Femur (tissue), 1 donor: Measurements from ENCODE around the gene NINJ2.

Experiments
- DNase-seq: peaks from one replicate; pipeline ENCODE4 v3.0.0-alpha.2; 2017

Gene NINJ2

DNA sequence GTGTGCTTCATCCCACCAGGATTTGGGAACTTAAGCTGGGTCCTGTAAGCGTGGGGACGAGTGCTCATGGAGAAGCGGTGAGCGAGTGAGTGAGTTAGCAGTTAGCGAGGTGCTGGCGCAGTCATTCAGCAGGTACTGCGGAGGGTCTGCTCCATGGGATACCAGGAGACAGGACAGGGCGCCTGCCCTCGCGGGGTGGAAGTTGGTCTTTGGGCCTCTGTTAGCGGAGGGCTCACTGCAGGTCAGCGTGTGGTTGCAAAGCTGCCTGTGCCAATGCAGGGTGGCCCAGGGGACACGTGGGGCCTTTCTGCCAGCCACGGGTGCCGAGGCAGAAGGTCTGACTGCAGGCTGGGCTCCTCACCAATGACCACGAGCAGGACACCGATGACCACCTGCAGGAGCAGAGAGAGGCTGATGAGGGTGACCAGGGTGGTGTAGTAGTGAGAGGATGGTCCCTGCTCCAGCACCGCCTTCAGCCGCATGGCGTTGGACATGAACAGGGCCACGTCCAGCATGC, 97.6 kb downstream of the NINJ2 start:
- no peak for DNase-seq

DNA sequence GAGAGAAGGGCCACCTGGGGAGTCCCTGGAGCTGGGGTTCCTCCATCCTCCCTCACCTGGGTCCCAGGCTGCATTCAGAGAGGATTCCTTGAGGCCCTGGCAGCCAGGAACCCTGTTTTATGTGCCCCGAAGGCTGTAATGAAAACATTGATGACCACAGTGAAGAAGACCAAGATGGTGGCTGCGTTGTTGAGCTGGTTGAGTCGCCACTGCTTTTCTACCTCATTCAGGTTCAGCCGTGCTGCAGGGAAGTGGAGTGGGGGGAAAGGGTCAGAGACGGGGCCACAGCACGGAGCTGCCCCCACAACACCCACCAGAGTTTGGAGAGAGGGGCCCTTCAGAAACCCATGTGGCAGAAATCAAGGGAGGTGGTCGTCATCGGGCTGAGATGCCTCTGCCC, 98.1 kb downstream of the NINJ2 start:
- DNase-seq, result no peak

DNA sequence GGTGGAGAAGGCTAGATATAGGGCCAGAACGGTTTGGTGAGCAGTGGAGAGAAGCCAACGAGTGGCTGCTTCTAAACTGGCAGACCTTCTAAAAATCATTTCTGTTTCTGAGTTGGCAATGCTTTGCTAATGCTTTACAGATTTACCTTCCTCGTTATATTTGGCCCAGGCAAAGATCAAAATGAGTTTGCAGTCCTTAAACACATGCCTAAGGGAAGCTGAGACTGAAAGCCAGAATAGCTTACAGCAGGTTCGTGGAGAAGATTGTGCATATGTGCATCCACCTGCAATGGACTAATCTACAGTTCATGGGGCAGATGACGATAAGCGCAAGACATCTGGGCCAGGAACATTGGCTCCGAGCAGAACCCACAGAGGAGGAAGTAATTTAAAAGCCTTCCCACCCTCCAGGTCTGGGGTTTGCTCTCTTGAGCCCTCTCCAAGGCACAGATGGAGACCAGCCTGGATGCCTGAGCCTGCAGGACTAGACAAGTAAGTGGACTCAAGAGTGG, 99.4 kb downstream of the NINJ2 start:
- DNase-seq, result no peak

DNA sequence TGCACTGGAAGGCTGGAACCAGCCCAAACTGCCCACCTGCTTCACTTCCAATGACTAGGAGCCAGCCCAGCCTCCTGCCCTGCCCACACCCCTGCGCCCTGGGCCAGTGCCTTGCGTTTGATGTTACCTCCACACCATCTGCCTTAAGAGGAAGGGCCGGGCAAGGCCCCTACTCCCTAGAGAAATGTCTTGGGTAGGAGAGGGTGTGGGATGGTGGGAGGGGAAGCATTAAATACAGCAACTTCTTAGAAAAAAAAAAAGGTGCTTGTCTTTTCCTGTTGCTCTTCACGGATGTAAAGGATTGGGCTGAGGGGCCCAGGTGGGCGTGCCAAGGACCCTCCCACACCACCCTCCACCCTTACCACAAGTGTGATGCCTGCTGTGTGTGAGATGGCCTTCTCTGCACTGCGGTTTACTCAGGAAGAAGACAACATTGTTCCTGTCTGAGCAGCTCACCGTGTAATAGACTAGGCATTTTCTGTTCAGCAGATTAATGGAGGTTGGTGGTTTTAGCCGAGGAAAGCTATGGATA, 99.9 kb downstream of the NINJ2 start:
- no peak for DNase-seq

DNA sequence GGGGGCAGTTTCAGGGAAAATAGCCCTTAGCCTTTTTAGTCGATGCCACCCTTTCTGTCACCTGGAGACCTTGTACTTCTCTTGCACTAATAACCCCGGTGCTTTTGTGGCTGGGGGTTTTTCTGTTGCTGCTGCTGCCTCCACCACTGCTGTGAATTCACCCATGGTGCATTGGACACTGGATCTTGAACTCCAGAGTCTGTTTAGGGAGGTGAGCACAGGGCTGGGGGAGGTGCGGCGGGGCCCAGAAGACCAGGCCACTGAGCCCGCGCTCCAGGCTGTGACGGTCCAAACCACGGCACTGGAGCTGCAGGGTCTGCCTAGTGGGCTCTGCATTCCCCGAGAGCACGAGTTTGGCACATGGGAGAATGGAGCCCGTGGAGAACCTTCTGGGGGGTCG, 100.6 kb downstream of the NINJ2 start:
- no peak for DNase-seq

DNA sequence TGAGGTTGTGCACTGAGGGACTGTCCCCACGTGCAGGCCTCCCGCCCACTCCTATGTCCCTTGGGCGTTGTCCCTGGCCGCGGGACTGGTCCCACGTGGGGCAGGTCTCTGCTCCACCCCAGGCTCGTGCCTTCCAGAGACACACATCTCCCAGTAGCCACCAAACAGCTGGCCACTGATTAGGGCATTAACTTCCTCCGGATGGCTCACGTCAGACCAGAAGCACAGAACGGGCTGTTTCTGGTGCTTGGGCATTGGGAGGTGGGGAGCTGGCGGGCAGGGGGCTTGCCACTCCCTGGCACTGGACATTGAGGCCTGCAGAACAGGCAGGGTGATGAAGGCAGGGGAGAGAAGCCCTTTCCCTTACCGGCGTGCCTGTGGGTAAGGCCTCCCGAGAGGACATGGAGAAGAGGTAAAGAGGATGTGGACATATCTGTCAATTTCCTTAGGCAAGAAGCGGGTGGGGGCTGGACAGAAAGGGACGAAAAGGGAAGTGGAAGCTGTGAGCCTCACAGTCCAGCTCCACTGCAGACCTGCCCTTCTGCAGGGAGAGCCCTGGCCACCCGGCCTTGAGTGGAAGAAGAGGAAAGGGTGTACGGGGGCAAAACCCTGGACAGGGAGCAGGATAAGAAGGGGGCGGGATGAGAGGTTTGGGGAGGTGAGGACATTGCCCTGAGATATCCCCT, 101.2 kb downstream of the NINJ2 start:
- DNase-seq, result no peak

DNA sequence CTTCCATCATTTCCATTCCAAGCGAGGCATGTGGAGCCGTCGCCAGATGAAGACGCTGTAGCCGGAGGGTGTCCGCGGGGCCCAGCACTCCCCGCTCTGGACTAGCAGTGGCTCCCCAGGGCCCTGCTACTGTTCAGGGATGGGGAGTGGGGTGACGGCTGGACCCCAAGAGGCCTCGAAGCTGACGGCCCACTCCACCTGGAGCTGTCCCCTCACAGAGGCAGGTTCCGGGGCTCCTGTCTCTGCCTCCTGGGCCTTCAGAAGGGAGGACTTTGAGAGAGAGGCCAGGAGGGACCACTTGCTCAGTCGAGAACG, 101.9 kb downstream of the NINJ2 start:
- no peak for DNase-seq

DNA sequence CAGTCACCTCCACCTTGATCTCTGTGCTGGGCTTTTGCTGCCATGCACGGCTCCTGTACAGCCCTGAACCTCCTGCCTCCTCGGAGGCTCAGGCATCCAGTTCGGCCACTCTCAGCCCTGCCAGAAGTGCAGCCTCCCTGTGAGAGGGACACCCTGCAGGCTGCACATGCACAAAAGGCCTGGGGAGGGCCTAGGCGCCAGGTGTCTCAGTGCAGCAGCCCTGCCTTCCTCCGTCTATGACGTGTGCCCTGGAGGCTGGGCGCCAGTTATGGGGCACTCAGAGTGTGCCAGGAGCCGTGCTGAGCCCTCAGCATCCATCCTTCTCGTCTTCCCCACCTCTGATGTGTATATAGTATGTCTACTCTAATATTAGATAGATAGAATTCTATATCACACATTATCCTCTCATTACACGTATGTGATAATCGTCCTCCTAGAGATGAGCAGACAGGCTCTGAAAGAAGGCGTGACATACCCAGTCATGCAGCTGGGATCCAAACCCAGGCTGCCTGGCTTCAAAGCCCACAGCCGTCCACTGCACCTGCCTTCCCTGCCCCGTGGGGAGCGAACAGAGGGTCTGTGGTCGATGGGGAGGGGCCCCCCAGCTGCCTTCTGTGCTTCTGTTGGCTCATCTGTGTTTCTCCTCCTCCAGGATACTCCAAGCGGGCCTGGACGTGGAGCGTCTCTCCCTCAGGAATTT, 102.4 kb downstream of the NINJ2 start:
- no peak for DNase-seq

DNA sequence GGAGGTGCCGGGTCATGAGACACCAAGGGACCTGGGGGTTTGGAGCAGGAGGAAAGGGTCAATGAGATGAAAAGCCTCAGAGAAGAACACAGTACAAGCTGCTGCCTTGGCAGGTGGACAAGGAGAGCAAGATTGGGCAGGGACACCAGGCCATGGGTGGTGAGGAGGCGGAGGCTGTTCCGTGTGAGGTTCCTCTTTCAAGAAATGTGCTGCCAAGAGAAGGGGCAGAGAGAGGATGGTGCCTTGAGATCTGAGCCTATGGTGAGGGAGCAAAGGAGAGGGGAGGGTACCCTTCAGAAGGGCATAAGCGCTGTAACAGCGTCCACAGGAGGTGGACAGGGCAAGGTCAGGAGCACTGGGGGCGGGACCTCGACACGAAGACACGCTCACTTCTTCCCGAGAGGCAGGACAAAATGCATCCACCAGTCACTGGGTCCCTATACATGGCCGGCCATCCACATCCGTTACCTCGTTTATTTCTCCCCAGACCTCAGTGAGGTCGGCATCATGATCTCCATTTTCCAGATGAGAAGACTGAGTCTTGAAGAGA, 103.3 kb downstream of the NINJ2 start:
- no peak for DNase-seq

DNA sequence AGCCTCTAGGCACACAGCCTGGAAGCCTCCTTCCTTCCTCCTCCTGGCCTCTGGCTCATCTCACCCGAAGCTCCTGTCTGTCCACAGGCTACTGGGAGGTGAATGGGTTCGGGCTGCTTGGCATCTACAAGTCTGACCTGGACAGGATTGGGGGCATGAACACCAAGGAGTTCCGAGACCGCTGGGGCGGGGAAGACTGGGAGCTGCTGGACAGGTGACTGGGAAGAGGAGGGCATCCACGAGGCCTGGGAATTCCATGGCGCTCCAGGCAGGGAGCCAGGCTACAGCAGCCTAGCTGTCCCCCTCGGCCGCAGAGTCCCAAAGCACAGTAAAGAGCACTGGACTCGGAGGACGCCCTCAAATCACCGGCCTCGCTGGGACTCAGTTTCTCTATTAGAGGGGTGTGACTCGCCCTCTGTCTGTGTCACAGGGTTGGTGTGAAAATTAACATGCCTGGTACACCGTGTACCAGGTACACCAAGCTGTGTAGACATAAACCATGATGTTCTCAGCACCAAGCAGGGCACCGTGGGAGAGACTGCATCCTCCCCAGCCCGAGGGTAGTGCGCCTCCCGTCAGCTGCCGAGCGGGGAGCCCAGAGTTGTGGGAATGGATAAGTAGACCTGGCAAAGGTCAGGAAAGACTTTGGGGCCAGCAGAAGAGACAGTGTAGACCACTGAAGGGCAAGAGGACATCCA, 103.9 kb downstream of the NINJ2 start:
- DNase-seq, result no peak

DNA sequence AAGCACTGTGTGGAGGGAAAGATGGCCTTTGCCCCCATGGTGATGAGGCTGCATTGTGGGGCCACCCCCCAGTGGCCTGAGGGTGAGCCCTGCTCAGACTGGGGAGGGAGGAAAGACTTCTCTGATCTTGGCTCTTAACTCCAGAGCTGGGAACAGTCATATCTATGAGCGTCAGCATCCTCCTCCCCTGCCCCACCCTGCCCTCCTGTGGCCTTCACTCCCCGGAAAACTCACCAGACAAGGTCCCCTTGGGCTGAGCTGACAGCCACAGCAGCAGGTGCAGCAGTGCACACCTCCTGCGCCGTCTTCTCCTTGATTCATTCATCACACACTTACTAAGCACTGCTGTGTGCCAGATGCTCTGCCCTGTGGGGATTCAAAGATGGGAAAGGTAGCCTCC, 104.7 kb downstream of the NINJ2 start:
- DNase-seq, result no peak

DNA sequence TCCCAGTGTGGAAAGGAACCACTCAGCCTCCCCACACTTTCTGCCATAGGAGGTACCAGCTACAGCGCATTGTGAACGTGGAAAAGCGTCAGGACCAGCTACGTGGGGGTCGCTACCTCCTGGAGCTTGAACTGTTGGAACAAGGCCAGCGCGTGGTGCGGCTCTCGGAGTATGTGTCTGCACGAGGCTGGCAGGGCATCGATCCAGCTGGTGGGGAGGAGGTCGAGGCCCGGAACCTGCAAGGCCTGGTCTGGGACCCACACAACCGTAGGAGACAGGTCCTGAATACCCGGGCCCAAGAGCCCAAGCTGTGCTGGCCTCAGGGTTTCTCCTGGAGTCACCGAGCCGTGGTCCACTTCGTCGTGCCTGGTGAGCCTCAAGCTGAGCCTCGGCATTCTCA, 106.7 kb downstream of the NINJ2 start:
- no peak for DNase-seq

DNA sequence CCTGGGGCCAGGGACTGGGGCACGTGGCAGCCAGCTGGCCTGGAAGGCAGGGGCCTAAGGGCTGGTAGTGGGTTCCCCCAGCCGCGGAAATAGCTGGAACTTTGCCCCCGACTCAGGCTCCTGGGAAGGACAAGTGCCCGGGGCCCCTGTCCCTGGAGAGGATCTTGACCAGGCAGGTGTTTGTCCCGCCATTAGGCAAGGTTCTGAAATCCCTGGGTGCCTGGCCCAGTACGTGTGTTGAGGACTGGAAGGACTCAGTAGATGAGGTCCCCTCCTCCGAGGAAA, 109.3 kb downstream of the NINJ2 start:
- no peak for DNase-seq

DNA sequence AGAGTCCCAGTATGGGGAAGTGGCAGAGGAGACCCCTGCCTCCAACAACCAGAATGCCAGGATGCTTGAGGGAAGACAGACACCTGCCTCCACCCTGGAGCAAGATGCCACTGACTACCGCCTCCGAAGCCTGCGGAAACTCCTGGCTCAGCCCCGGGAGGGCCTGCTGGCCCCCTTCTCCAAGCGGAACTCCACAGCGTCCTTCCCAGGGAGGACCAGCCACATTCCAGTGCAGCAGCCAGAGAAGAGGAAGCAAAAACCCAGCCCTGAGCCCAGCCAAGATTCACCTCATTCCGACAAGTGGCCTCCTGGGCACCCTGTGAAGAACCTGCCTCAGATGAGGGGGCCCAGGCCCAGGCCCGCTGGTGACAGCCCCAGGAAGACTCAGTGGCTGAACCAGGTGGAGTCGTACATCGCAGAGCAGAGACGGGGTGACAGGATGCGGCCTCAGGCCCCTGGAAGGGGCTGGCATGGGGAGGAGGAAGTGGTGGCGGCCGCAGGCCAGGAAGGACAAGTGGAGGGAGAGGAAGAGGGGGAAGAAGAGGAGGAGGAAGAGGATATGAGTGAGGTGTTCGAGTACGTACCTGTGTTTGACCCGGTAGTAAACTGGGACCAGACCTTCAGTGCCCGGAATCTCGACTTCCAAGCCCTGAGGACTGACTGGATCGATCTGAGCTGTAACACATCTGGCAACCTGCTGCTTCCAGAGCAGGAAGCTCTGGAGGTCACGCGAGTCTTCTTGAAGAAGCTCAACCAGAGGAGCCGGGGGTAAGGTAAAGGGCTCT, 109.8 kb downstream of the NINJ2 start:
- DNase-seq, result no peak

DNA sequence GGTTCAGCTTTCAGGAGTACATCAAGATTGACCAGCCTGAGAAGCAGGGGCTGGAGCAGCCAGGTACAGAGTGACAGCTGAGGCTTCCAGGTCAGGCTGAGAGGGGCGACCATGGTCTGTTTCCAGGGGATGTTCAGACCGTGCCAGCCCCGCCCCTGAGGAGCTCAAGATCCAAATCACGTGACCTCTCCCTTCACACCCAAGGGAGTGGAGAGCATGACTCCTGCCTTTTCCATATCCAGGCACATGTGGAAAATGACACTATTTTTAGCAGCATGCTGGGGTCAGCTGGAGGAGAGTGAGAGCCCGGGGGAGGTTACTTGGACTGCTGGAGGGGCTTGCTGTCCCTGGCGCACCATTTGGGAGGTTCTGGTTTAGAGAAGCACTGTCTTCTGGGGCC, 110.8 kb downstream of the NINJ2 start:
- DNase-seq, result no peak

DNA sequence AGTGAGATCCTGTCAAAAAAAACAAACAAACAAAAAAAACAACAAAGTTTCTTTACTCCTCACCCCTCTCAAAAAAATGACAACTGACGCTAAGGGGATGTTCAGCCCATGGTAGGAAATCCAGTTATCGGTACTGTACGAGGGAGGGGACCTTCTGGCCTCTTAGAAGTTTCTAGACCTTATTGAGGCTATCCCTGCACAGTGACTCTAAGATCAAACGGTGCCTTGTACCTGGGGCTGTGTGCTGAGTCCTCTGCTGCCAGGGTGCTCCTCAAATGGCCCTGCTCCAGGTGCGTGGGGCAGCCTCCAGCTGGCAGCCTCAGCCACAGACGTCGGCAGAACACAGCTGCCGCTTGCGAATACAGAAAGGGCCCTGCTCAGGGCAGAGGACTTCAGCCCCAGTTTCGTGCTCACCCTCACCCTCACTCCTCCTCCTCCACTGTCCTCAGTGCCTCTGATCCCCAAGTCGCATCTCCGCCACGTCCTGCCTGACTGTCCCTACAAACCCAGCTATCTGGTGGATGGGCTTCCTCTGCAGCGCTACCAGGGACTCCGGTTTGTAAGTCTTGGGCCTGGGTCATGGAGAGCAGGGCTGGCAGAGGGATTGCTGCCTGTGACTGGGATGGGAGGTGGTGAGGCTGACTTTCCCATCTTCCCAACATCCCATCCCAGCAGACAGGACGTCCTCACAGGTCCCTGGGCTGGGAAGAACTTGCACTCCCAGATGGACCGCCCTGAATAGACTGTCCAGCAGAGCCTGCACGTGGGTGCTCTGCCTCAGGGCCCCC, 112.6 kb downstream of the NINJ2 start:
- no peak for DNase-seq

DNA sequence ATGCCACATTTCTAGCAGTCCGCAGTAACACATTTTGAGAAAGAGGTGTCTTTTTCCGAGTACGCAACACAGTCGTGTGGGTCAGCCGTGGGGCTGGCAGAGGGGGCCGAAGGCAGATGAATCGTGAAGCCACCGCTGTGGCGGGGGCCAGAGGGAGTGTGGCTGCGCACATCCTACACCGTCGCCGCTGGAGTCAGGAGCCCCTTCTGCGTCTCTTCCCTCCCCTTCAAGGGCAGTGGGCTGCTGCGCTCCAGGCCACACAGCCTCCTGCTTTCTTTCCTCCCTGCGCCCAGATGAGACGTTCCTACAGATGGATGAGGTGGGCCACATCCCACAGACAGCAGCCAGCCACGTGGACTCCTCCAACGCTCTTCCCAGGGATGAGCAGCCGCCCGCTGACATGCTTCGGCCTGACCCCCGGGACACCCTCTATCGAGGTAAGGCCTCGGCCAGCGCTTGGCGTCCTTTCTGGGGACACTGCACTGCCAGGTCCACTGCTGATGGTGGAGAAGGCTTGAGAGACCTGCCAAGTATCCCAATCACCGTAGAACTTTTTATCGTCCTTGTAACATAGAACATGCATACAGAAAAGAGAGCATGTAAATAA, 113.7 kb downstream of the NINJ2 start:
- DNase-seq, result no peak

DNA sequence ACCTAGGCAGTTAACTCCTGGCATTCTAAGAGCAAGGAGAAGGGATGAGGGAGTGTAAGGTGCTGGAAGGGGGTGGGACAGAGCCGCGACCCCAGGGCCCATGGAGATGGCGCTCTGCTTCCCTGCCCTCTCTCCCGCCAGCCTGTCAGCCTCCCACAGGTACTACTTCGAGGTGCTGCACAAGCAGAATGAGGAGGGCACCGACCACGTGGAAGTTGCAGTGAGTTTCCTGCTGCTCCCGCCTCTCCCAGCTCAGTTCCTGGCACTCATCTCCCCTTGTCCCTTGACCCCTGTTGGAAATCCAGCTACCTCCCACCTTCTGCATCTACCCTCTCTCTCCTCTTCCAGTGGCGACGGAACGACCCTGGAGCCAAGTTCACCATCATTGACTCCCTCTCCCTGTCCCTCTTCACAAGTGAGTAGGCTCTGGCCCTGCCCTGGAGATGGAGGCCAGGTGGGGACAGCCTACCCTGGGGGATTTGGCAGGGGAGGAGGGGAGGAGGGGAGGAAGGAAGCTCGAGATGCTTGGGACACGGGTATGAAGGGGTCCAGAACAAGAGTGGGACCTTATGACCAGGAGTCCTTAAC, 115.3 kb downstream of the NINJ2 start:
- no peak for DNase-seq

DNA sequence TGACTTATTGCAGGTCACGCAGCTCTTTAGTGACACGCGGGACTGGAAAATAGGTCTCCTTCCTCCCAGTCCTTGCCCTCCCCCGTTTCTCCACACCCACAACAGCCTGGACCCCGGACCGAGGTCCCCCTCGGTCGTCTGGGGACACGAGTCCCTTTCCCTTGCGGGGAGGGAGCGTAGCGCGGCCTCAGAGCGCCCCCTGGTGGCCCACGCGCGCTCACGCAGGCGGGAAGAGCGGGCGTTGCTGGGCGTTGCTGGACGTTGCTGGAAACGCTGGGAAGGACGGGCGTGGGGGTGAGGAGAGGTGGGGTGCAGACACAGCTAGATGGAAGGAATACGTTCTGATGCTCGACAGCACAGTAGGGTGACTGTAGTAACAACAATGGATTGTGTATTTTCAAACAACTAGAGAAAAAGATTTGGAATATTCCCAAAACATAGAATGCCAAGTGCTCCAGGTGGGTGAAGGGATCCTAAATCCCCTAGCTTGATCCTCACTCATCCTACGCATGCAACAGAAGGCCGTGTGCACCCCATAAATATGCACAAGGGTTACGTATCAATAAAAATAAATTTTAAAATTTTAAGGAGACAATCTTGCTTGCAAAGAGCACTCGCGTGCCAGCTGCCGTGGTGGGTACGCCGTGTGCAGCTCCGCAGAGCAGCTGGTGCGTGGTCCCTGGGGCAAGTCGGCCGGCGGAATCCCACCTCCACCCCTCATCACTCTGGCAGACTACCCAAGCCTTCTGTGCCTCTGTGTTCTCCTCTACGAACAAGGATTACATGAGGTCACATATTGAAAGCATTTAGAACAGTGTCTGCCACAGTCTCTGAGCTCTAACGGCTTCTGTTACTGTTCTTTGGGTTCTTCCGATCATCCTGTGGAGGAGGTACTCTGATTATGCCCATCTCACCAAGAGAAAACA, 116.1 kb downstream of the NINJ2 start:
- peak; percentile 80 for DNase-seq
